ENCODE measurements around the gene CREB5. TPM values are rescaled to one million over a fixed set of nuclear protein-coding genes. Genes with fewer than 3 reads are reported as not detected.

CREB5 gene
- total and polyA plus RNA-seq, 7 donors = 0.86 to 33.8 (median 16.6) TPM

DNA sequence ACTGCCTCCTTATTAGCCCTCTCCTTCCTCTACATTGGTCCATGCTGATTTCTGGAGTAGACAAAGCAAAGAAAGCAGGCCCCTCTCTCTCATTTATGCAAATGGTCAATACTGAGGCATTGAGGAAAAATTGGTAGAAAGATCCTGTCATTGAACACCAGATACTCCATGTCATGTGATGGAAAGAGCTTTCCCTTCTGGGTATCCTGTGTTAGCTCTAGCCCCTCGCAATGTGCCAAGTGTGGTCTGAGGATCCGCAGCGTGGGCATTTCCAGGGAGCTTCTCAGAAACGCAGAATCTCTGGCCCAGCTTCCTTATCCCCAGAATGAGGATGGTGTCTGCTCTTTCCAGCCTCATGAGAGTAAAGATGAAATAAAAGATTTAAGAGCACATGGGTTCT is 159.1 kb downstream of the CREB5 start:
- Histone ChIP-seq H3K4me3 (no peak overlapping the region), H3K4me1 (no peaks in the 10 kb centered on the region), H3K27ac (no peak overlapping the region), H3K27me3 (ENCODE audit: insufficient read depth in 3 of 3, low read length in 2 of 3) (no peaks in the 10 kb centered on the region), H3K36me3 (ENCODE audit: insufficient read depth in 1 of 2, low read depth in 1 of 2) (no peaks in the 10 kb centered on the region), H3K9me3 (no peaks in the 10 kb centered on the region)
- ATAC-seq (no peak), DNase-seq (no peak)
- intact Hi-C loops (cut with DNase I) = no loop called here
- WGBS, 3 donors = 92 to 99% (median 96%) methylated on average over 4 of the region's 4 CpGs
- TF ChIP-seq, protein P1, sequence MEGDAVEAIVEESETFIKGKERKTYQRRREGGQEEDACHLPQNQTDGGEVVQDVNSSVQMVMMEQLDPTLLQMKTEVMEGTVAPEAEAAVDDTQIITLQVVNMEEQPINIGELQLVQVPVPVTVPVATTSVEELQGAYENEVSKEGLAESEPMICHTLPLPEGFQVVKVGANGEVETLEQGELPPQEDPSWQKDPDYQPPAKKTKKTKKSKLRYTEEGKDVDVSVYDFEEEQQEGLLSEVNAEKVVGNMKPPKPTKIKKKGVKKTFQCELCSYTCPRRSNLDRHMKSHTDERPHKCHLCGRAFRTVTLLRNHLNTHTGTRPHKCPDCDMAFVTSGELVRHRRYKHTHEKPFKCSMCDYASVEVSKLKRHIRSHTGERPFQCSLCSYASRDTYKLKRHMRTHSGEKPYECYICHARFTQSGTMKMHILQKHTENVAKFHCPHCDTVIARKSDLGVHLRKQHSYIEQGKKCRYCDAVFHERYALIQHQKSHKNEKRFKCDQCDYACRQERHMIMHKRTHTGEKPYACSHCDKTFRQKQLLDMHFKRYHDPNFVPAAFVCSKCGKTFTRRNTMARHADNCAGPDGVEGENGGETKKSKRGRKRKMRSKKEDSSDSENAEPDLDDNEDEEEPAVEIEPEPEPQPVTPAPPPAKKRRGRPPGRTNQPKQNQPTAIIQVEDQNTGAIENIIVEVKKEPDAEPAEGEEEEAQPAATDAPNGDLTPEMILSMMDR (IDR thresholded peaks at IDR 0.05) = no peak

- Histone ChIP-seq H3K36me3 (ENCODE audit: insufficient read depth in 1 of 2, low read depth in 1 of 2) (no peaks in the 10 kb centered on the region), H3K9me3 (no peaks in the 10 kb centered on the region), H3K4me3 (no peak overlapping the region), H3K4me1 (no peaks in the 10 kb centered on the region), H3K27me3 (ENCODE audit: insufficient read depth in 3 of 3, low read length in 2 of 3) (no peaks in the 10 kb centered on the region), H3K27ac (no peak overlapping the region)
- TF ChIP-seq, protein P1 (IDR thresholded peaks at IDR 0.05) = no peak
- ATAC-seq (no peak), DNase-seq (no peak)
- WGBS, 3 donors = 80 to 81% (median 80%) methylated on average over 5 of the region's 5 CpGs
- intact Hi-C loops (cut with DNase I) = no loop called here
Observed at GRCh38 chr7:28572321-28573058, 160.2 kb downstream of the CREB5 start.

DNA sequence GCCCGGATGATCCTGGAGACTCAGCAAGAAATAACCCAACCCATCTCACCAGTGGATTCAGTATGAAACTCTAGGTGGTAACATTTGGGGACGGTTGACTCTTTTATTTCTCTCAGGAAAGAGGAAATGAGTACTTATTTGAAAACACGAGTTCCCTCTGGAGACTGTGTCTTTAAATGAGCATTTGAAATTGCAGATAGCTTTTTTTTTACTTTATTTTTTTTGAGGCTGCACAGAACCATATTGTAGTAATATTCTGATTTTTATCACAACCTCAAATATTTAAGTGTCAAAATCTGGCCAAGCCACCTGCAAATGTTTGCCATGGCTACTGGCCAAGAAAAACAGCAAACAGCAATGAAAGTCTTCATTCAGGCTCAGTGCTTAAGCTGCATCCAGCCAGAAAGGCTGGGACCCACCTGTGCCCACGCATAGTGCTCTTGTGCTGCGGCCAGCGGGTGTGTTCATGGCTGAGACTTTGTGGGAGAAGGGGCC is 160.8 kb downstream of the CREB5 start:
- intact Hi-C loops (cut with DNase I) = no loop called here

DNA sequence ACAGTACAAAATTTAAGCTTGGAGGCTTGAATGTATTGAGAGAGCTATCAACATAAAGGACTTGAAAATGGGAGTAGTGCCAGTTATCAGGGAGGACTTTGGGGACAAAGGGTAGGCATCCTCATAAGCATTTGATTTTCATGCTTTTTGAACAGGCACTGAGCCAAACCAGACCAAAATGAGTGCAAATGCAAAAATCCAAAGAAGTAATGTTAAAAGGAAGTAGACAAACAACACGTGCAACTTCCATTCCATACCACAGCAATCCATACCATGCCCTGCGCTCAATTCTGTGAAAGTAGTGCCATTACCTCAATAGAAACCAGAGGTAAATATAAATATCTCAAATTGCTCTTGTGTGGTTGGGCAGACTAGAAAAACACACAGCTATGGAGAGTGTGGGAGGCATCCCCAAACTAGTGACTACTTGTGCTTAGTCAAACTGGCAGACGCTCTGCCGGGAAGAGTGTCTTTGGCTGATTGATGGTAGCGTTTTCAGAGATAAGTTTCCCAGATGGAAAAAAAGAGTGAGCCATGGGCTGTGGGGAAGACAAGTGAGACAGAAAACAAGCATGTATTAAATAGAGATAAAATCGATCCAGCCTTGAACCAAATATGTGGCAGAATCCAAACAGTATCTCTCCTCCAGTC is 161.5 kb downstream of the CREB5 start:
- TF ChIP-seq, protein P1 (IDR thresholded peaks at IDR 0.05) = no peak
- Histone ChIP-seq H3K4me1 (no peaks in the 10 kb centered on the region), H3K36me3 (ENCODE audit: insufficient read depth in 1 of 2, low read depth in 1 of 2) (no peaks in the 10 kb centered on the region), H3K27ac (no peak overlapping the region), H3K27me3 (ENCODE audit: insufficient read depth in 3 of 3, low read length in 2 of 3) (no peaks in the 10 kb centered on the region), H3K9me3 (no peaks in the 10 kb centered on the region), H3K4me3 (no peak overlapping the region)
- DNase-seq = no peak
- 56 to 61% (median 60%) methylated on average over 6 of the region's 6 CpGs for WGBS, 3 donors
- intact Hi-C loops (cut with DNase I) = no loop called here
- no peak for ATAC-seq

More for the DNA sequence above, 160.8 kb downstream of the CREB5 start:
- Histone ChIP-seq H3K4me1 (no peaks in the 10 kb centered on the region), H3K9me3 (no peaks in the 10 kb centered on the region), H3K36me3 (ENCODE audit: insufficient read depth in 1 of 2, low read depth in 1 of 2) (no peaks in the 10 kb centered on the region), H3K27ac (no peak overlapping the region), H3K4me3 (no peak overlapping the region), H3K27me3 (ENCODE audit: insufficient read depth in 3 of 3, low read length in 2 of 3) (no peaks in the 10 kb centered on the region)
- ATAC-seq = no peak
- TF ChIP-seq, protein P1 (IDR thresholded peaks at IDR 0.05) = no peak
- no peak for DNase-seq
- 49 to 65% (median 49%) methylated on average over 6 of the region's 6 CpGs for WGBS, 3 donors

Data from psoas muscle (tissue), 8 donors.